Measurements from ENCODE around the gene FGGY.

DNA sequence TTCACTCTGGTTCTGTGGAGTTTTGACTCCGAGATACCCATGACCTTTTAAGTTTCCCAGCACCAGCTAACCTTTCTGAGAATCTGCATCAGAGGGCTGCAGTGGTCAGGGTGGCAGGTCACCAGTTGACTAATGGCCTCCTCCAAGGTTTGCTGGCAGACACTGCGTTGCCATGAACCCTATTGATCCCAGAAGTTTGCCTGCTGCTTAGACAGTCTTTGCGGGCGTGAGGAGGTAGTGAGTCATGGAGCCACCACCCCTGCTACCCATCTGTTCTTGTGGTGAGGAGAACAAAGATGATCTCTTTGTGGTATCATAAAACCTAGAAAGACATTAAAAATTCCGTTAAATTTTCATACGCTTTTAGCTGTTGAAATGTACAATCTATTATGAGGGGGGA, 180.4 kb downstream of the FGGY start:
- TF ChIP-seq, protein P1, sequence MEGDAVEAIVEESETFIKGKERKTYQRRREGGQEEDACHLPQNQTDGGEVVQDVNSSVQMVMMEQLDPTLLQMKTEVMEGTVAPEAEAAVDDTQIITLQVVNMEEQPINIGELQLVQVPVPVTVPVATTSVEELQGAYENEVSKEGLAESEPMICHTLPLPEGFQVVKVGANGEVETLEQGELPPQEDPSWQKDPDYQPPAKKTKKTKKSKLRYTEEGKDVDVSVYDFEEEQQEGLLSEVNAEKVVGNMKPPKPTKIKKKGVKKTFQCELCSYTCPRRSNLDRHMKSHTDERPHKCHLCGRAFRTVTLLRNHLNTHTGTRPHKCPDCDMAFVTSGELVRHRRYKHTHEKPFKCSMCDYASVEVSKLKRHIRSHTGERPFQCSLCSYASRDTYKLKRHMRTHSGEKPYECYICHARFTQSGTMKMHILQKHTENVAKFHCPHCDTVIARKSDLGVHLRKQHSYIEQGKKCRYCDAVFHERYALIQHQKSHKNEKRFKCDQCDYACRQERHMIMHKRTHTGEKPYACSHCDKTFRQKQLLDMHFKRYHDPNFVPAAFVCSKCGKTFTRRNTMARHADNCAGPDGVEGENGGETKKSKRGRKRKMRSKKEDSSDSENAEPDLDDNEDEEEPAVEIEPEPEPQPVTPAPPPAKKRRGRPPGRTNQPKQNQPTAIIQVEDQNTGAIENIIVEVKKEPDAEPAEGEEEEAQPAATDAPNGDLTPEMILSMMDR (conservative IDR thresholded peaks at IDR 0.05): no peak
- TF ChIP-seq EZH2 (IDR thresholded peaks at IDR 0.05; ENCODE audit: low read depth): no peak
